CD14-positive monocyte (primary cell): ENCODE measurements around the gene HAO2. TPM values are rescaled to one million over a fixed set of nuclear protein-coding genes. Genes with fewer than 3 reads are reported as not detected.

Experiments
- DNase-seq, 3 donors: peaks; one replicate each; pipeline ENCODE4 v3.0.0-alpha.2; 2011 to 2022
- H2AFZ ChIP-seq: 2 replicates; pipeline ENCODE4 v1.6.0; 2012; ENCODE audit warnings: mild to moderate bottlenecking, low read depth, low read length, inconsistent platforms; ENCODE audit not compliant: insufficient read depth, poor library complexity, severe bottlenecking
- H3K27ac ChIP-seq, 2 donors: 1 replicate in 1 of 2; 2 replicates in 1 of 2; pipeline ENCODE4 v1.5.1; 2012 to 2013; ENCODE audit warnings: low read length in 2 of 2, control low read depth in 1 of 2, inconsistent platforms in 1 of 2, low read depth in 1 of 2, mild to moderate bottlenecking in 1 of 2
- H3K27me3 ChIP-seq, 2 donors: one replicate each; pipeline versions ENCODE4 v1.6.0 to v1.6.1; 2011 to 2013; ENCODE audit warnings: low read length in 2 of 2; ENCODE audit not compliant: control insufficient read depth in 2 of 2, insufficient read depth in 2 of 2
- H3K36me3 ChIP-seq, 2 donors: replicated peaks in 1 of 2; 1 replicate in 1 of 2; 2 replicates in 1 of 2; pipeline versions ENCODE4 v1.5.1 to v1.6.1; 2012 to 2013; ENCODE audit warnings: low read length in 2 of 2, control low read depth in 1 of 2, inconsistent platforms in 1 of 2, mild to moderate bottlenecking in 1 of 2; ENCODE audit not compliant: insufficient read depth in 2 of 2, control insufficient read depth in 1 of 2
- H3K4me1 ChIP-seq, 2 donors: 1 replicate in 1 of 2; 2 replicates in 1 of 2; pipeline versions ENCODE4 v1.5.1 to v1.6.1; 2012 to 2013; ENCODE audit warnings: low read length in 2 of 2, control low read depth in 1 of 2, inconsistent platforms in 1 of 2, mild to moderate bottlenecking in 1 of 2, moderate library complexity in 1 of 2; ENCODE audit not compliant: insufficient read depth in 2 of 2, control insufficient read depth in 1 of 2
- H3K4me2 ChIP-seq: replicated peaks from 2 replicates; pipeline ENCODE3; 2012; ENCODE audit warnings: low read length, moderate library complexity, mild to moderate bottlenecking; ENCODE audit not compliant: poor library complexity, severe bottlenecking; ENCODE audit errors: extremely low read depth
- H3K4me3 ChIP-seq, 3 experiments: fragments of 200-600 bp in 1 of 3; sonication (generic) in 1 of 3; replicated peaks in 1 of 3; 1 replicate in 2 of 3; 2 replicates in 1 of 3; pipeline ENCODE4 v1.5.1; 2011 to 2013; ENCODE audit warnings: low read length in 3 of 3, mild to moderate bottlenecking in 3 of 3, control low read depth in 2 of 3, low read depth in 2 of 3, inconsistent platforms in 1 of 3, moderate library complexity in 1 of 3
- H3K79me2 ChIP-seq: 2 replicates; pipeline ENCODE4 v1.6.0; 2012; ENCODE audit warnings: mild to moderate bottlenecking, control low read depth, inconsistent platforms, low read length, moderate library complexity; ENCODE audit not compliant: insufficient read depth
- H3K9ac ChIP-seq: 2 replicates; pipeline ENCODE4 v1.6.0; 2017; ENCODE audit warnings: low read length, mild to moderate bottlenecking; ENCODE audit not compliant: insufficient read depth, poor library complexity, severe bottlenecking
- H3K9me3 ChIP-seq, 2 donors: replicated peaks in 1 of 2; 1 replicate in 1 of 2; 2 replicates in 1 of 2; pipeline versions ENCODE4 v1.5.1 to v1.6.1; 2012 to 2013; ENCODE audit warnings: low read length in 2 of 2, control low read depth in 1 of 2; ENCODE audit not compliant: control insufficient read depth in 1 of 2, insufficient read depth in 1 of 2
- H4K20me1 ChIP-seq: 2 replicates; pipeline ENCODE4 v1.6.0; 2012; ENCODE audit warnings: mild to moderate bottlenecking, low read length, control low read depth, moderate library complexity; ENCODE audit not compliant: insufficient read depth
- H3K27ac Mint-ChIP-seq, 7 donors: one replicate each; pipeline ENCODE4 v1.8.0; 2020; ENCODE audit warnings: mild to moderate bottlenecking in 7 of 7, mixed read lengths in 7 of 7, moderate library complexity in 6 of 7, inconsistent platforms in 2 of 7
- H3K27me3 Mint-ChIP-seq, 3 donors: one replicate each; pipeline ENCODE4 v1.8.0; 2021 to 2022; ENCODE audit warnings: low read depth in 3 of 3, mild to moderate bottlenecking in 3 of 3, mixed read lengths in 3 of 3, moderate library complexity in 3 of 3, inconsistent platforms in 1 of 3
- H3K36me3 Mint-ChIP-seq, 2 donors: one replicate each; pipeline ENCODE4 v1.8.0; 2020; ENCODE audit warnings: mixed read lengths in 2 of 2, inconsistent platforms in 1 of 2, mild to moderate bottlenecking in 1 of 2
- H3K4me1 Mint-ChIP-seq: one replicate; pipeline ENCODE4 v1.8.0; 2020; ENCODE audit warnings: mild to moderate bottlenecking, mixed read lengths
- H3K4me3 Mint-ChIP-seq, 2 donors: one replicate each; pipeline ENCODE4 v1.8.0; 2020; ENCODE audit warnings: mild to moderate bottlenecking in 2 of 2, mixed read lengths in 2 of 2, moderate library complexity in 1 of 2
- H3K9me3 Mint-ChIP-seq, 7 donors: one replicate each; pipeline ENCODE4 v1.8.0; 2020 to 2022; ENCODE audit warnings: mixed read lengths in 7 of 7, mild to moderate bottlenecking in 6 of 7, moderate library complexity in 6 of 7, inconsistent platforms in 2 of 7
- WGBS: methylation state at CpG from one replicate; pipeline ENCODE4 v1.1.5; 2013; ENCODE audit warnings: missing lambda C conversion rate; ENCODE audit not compliant: insufficient coverage; 5-methylcytosine and 5-hydroxymethylcytosine counted together
- intact Hi-C, 2 donors: fragments of 100-400 bp; cut with micrococcal nuclease; formaldehyde crosslinking; loops; one replicate each; pipeline versions ENCODE4 v1.15.0 to v1.15.1; 2023
- polyA plus RNA-seq, 3 donors: library from polyadenylated mRNA; depleted of rRNA in 1 of 3; unstranded in 2 of 3; stranded (reverse) in 1 of 3; fragments of 300-500 nt in 2 of 3; fragments of >200 nt in 1 of 3; fragmentation: Illumina TruSeq in 2 of 3; gene quantifications; 1 replicate in 2 of 3; 2 replicates in 1 of 3; pipeline ENCODE4 v1.2.3, GENCODE V29; 2012 to 2021
- TF ChIP-seq, protein P1 (sequence below): fragments of 200-600 bp; IDR thresholded peaks from one replicate; pipeline ENCODE4 v1.8.0; 2022; ENCODE audit warnings: antibody characterized with exemption, mild to moderate bottlenecking

Gene HAO2
- polyA plus RNA-seq, 3 donors = not detected

DNA sequence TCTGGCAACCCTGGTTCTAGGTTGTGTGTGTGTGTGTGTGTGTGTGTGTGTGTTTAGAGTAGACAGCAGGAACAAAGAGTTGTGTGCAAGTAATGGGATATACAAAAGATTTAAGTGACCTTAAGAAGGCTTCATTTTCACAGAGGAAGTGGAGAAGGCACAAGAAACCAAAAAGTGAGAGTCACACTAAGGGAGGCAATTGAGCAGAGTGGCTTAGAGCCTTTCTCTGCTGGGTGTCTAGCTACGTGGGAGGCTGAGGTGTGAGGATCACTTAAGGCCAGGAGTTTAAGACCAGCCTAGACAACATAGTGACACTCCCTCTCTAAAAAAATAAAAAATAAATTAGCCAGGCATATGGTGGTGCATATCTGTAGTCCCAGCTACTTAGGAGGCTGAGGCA, 44.4 kb upstream of the HAO2 start:
- Histone ChIP-seq H3K4me3 (no peak overlapping the region), H3K27ac (no peak overlapping the region), H3K36me3 (no peaks in the 10 kb centered on the region), H3K4me1 (peaks cover 8 to 9% of the 10 kb centered on the region in 2 donors), H3K27me3 (peaks cover 0 to 15% of the 10 kb centered on the region in 2 donors), H3K79me2 (no peaks in the 10 kb centered on the region), H3K4me2 (no peak overlapping the region), H3K9me3 (no peaks in the 10 kb centered on the region), H2AFZ (no peak overlapping the region), H3K9ac (no peak overlapping the region), H4K20me1 (no peaks in the 10 kb centered on the region)
- TF ChIP-seq, protein P1, sequence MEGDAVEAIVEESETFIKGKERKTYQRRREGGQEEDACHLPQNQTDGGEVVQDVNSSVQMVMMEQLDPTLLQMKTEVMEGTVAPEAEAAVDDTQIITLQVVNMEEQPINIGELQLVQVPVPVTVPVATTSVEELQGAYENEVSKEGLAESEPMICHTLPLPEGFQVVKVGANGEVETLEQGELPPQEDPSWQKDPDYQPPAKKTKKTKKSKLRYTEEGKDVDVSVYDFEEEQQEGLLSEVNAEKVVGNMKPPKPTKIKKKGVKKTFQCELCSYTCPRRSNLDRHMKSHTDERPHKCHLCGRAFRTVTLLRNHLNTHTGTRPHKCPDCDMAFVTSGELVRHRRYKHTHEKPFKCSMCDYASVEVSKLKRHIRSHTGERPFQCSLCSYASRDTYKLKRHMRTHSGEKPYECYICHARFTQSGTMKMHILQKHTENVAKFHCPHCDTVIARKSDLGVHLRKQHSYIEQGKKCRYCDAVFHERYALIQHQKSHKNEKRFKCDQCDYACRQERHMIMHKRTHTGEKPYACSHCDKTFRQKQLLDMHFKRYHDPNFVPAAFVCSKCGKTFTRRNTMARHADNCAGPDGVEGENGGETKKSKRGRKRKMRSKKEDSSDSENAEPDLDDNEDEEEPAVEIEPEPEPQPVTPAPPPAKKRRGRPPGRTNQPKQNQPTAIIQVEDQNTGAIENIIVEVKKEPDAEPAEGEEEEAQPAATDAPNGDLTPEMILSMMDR = no peak
- intact Hi-C loops = no loop called here
- H3K4me1 Mint-ChIP-seq = peaks cover 21% of the 10 kb centered on the region
- H3K36me3 Mint-ChIP-seq = no peaks in the 10 kb centered on the region
- H3K4me3 Mint-ChIP-seq = no peak overlapping the region
- peaks cover 0 to 2% (median 0%) of the 10 kb centered on the region in 7 donors for H3K9me3 Mint-ChIP-seq
- no peak overlapping the region for H3K27ac Mint-ChIP-seq
- H3K27me3 Mint-ChIP-seq = peaks cover 13 to 23% (median 20%) of the 10 kb centered on the region in 3 donors
- no CpG with 5 or more reads among the region's 1 CpG for WGBS
- no peak for DNase-seq

DNA sequence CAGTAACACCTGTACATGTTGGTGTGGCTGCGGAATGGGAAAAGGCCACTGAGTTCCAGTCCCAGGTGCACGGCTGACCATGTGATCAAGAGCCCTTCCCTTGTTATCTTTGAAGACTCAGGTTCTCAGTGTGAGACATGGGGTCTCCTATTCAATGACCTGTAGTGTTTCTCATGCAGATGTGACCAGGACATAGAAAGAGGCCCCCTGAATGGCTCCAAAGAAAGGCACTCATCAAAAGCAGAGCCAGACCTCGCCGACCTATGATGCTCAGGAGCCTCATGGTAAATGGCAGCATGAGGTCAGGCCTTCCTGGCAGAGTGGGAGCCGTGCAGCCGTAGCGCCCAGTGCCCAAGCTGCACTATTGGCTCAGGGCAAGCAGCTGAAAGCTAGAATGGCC, 42.3 kb upstream of the HAO2 start:
- peaks cover 21% of the 10 kb centered on the region for H3K4me1 Mint-ChIP-seq
- no peak overlapping the region for H2AFZ ChIP-seq
- WGBS = 98% methylated on average over 5 of the region's 7 CpGs
- H3K9me3 ChIP-seq = no peaks in the 10 kb centered on the region
- H3K4me1 ChIP-seq = peaks cover 8 to 9% of the 10 kb centered on the region in 2 donors
- H3K27ac ChIP-seq = no peak overlapping the region
- no peaks in the 10 kb centered on the region for H3K36me3 ChIP-seq
- H3K4me3 ChIP-seq = no peak overlapping the region
- no peak overlapping the region for H3K4me2 ChIP-seq
- H3K27me3 ChIP-seq = peaks cover 0 to 15% of the 10 kb centered on the region in 2 donors
- TF ChIP-seq, protein P1 = no peak
- H3K79me2 ChIP-seq = no peaks in the 10 kb centered on the region
- H3K27me3 Mint-ChIP-seq = peaks cover 13 to 23% (median 22%) of the 10 kb centered on the region in 3 donors
- intact Hi-C loops = no loop called here
- no peak for DNase-seq
- H3K36me3 Mint-ChIP-seq = no peaks in the 10 kb centered on the region
- no peak overlapping the region for H3K9ac ChIP-seq
- no peak overlapping the region for H3K27ac Mint-ChIP-seq
- no peak overlapping the region for H3K4me3 Mint-ChIP-seq
- no peaks in the 10 kb centered on the region for H4K20me1 ChIP-seq
- H3K9me3 Mint-ChIP-seq = peaks cover 0 to 2% (median 0%) of the 10 kb centered on the region in 7 donors
